Lung (tissue), 12 donors: Measurements from ENCODE around the gene REXO5. TPM values are rescaled to one million over a fixed set of nuclear protein-coding genes. Genes with fewer than 3 reads are reported as not detected.

Experiments
- ATAC-seq: fragments of 200-7000 bp; cut with Tn5 transposase; one replicate; pipeline ENCODE4 v1.9.1; 2020; ENCODE audit warnings: moderate number of reproducible peaks; ENCODE audit not compliant: insufficient read depth, low FRiP score
- DNase-seq, 3 donors: peaks; one replicate each; pipeline ENCODE4 v3.0.0-alpha.2; 2013 to 2017
- H3K27ac ChIP-seq, 2 donors: one replicate each; pipeline ENCODE4 v1.5.1; 2013; ENCODE audit warnings: mild to moderate bottlenecking in 2 of 2, moderate library complexity in 2 of 2, control low read depth in 1 of 2, inconsistent platforms in 1 of 2, low read depth in 1 of 2, low read length in 1 of 2
- H3K27me3 ChIP-seq, 3 donors: one replicate each; pipeline ENCODE4 v1.5.1; 2013; ENCODE audit warnings: low read length in 2 of 3; ENCODE audit not compliant: control insufficient read depth in 3 of 3, insufficient read depth in 3 of 3
- H3K36me3 ChIP-seq, 4 donors: one replicate each; pipeline ENCODE4 v1.5.1; 2013; ENCODE audit warnings: low read length in 4 of 4, mild to moderate bottlenecking in 1 of 4, moderate library complexity in 1 of 4; ENCODE audit not compliant: control insufficient read depth in 4 of 4, insufficient read depth in 4 of 4
- H3K4me1 ChIP-seq, 5 donors: one replicate each; pipeline ENCODE4 v1.5.1; 2013; ENCODE audit warnings: low read length in 5 of 5, mild to moderate bottlenecking in 2 of 5, moderate library complexity in 1 of 5; ENCODE audit not compliant: control insufficient read depth in 5 of 5, insufficient read depth in 5 of 5
- H3K4me3 ChIP-seq: one replicate; pipeline ENCODE4 v1.5.1; 2013; ENCODE audit warnings: mild to moderate bottlenecking, control low read depth, moderate library complexity
- H3K9ac ChIP-seq, 2 donors: one replicate each; pipeline ENCODE4 v1.5.1; 2013; ENCODE audit warnings: low read length in 2 of 2, control low read depth in 1 of 2; ENCODE audit not compliant: insufficient read depth in 1 of 2
- H3K9me3 ChIP-seq, 4 donors: one replicate each; pipeline ENCODE4 v1.5.1; 2013; ENCODE audit warnings: low read length in 3 of 4, mild to moderate bottlenecking in 1 of 4, moderate library complexity in 1 of 4; ENCODE audit not compliant: control insufficient read depth in 4 of 4, insufficient read depth in 3 of 4
- CTCF ChIP-seq: IDR thresholded peaks from 2 replicates; pipeline ENCODE4 v1.5.1; 2012; ENCODE audit warnings: mild to moderate bottlenecking; ENCODE audit errors: control extremely low read depth, extremely low read depth
- WGBS, 2 donors: extraction: QIAGEN DNeasy Blood & Tissue Kit; methylation state at CpG; one replicate each; pipeline ENCODE4 v1.1.7; 2013; 5-methylcytosine and 5-hydroxymethylcytosine counted together
- polyA plus RNA-seq, 2 donors: library from polyadenylated mRNA; stranded (reverse); fragments of 200-250 nt; gene quantifications; one replicate each; pipeline ENCODE4 v1.2.1, GENCODE V29; 2013
- total RNA-seq, 2 donors: library from RNA; depleted of rRNA in 1 of 2; stranded (reverse); fragments of >200 nt in 1 of 2; gene quantifications; one replicate each; pipeline ENCODE4 v1.2.1, GENCODE V29; 2014 to 2021
- donor health status: control.
- donor health status: control.
- donor health status: Bipolar disorder and iron deficiency.
- donor health status: healthy.
- donor health status: DM: yes; HTN: yes; CAD: no.

The REXO5 gene
- total and polyA plus RNA-seq, 4 donors: 0.73 to 6.3 (median 1.8) TPM

DNA sequence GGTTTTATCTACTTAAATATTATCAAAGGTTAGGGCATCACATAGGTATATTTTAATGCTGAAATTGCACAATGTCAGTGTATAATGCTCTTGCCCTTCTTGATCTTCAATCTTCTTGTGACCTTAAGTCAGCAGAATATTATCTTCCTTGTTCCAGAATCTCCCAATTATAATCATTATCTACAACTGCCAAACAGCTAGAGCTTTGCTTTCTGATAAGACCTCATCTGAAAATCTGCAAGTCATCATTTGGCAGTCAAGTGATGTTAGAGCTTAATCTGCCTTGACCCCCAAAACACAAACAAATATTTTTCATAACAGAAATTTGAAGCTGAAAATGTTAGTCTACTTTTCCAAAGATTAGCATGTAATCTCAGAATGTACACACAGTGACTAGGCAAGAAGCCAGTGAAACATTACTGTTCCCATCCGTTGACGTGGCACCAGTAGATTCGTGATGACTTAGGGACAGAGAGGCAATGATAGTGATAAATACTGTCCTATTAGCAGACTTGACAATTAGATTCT, 19.8 kb downstream of the REXO5 start:
- TF ChIP-seq CTCF: no peak
- 75 to 79% methylated on average over 3 of the region's 3 CpGs for WGBS, 2 donors

DNA sequence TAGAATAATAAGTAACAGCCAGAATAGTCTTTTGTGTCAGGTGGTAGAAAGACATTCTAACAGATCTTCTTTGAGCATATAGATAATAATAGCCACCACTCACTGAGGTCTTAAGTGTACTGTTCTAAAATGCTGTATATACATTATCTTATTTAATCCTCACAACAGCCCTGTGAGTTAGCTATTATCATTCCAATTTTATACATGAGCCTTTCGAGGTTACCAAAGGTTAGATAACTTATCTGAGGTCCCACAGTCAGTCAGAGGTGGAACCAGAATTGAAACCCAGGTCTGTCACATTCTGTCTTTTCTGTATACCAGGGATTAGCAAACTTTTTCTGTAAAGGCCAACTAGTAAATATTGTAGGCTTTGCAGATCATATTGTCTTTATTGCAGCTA, 23.2 kb downstream of the REXO5 start:
- WGBS, 2 donors: 94% methylated on average over 1 of the region's 1 CpG
- H3K4me3 ChIP-seq: no peak overlapping the region
- H3K9me3 ChIP-seq: no peaks in the 10 kb centered on the region
- H3K4me1 ChIP-seq: peaks cover 0 to 4% (median 0%) of the 10 kb centered on the region in 5 donors
- DNase-seq (no peak), ATAC-seq (no peak)
- no peaks in the 10 kb centered on the region for H3K27me3 ChIP-seq
- no peak overlapping the region for H3K27ac ChIP-seq
- no peak overlapping the region for H3K9ac ChIP-seq
- H3K36me3 ChIP-seq: peaks cover 0 to 20% (median 7%) of the 10 kb centered on the region in 4 donors
- no peak for TF ChIP-seq CTCF

More for the DNA sequence above, 19.8 kb downstream of the REXO5 start:
- Histone ChIP-seq H3K9me3 (no peaks in the 10 kb centered on the region), H3K4me1 (peaks cover 0 to 4% (median 0%) of the 10 kb centered on the region in 5 donors), H3K9ac (no peak overlapping the region), H3K4me3 (no peak overlapping the region), H3K27ac (no peak overlapping the region), H3K27me3 (no peaks in the 10 kb centered on the region), H3K36me3 (peaks cover 0 to 25% (median 2%) of the 10 kb centered on the region in 4 donors)
- DNase-seq (peak in 2 of 3 donors; percentile 78 to 82), ATAC-seq (no peak)

DNA sequence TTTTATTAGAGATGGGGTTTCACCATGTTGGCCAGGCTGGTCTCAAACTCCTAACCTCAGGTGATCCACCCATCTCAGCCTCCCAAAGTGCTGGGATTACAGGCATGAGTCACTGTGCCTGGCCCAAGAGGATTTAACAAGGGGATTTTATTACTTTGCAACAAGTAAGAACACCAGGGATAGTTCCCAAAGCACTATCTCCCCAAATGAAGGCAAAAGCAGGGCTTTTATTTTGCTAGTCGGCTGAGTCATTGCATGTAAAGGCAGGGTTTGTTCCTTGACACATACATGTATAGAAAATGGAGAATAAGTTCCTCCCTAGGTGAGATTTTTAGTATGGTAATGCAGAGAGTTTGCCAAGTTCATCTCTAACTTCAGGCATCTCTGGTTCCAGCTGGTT, 24.0 kb downstream of the REXO5 start:
- TF ChIP-seq CTCF: no peak
- Histone ChIP-seq H3K9me3 (no peaks in the 10 kb centered on the region), H3K36me3 (peaks cover 0 to 22% (median 7%) of the 10 kb centered on the region in 4 donors), H3K27me3 (no peaks in the 10 kb centered on the region), H3K4me1 (peaks cover 0 to 4% (median 0%) of the 10 kb centered on the region in 5 donors), H3K27ac (no peak overlapping the region), H3K9ac (no peak overlapping the region), H3K4me3 (no peak overlapping the region)
- 88 to 94% methylated on average over 1 of the region's 1 CpG for WGBS, 2 donors
- DNase-seq: no peak
- no peak for ATAC-seq

- DNase-seq: no peak
- H3K4me1 ChIP-seq: no peaks in the 10 kb centered on the region
- H3K4me3 ChIP-seq: no peak overlapping the region
- 92 to 94% methylated on average over 2 of the region's 2 CpGs for WGBS, 2 donors
- ATAC-seq: no peak
- no peaks in the 10 kb centered on the region for H3K9me3 ChIP-seq
- H3K27ac ChIP-seq: no peak overlapping the region
- no peak overlapping the region for H3K9ac ChIP-seq
- H3K36me3 ChIP-seq: peaks cover 0 to 32% (median 13%) of the 10 kb centered on the region in 4 donors
- TF ChIP-seq CTCF: no peak
- no peaks in the 10 kb centered on the region for H3K27me3 ChIP-seq
Measured at GRCh38 chr16:20833086-20833485, 26.8 kb downstream of the REXO5 start.
